Measurements from ENCODE around the gene STH. TPM values are rescaled to one million over a fixed set of nuclear protein-coding genes. Genes with fewer than 3 reads are reported as not detected.

The STH gene
- total RNA-seq, 1 experiment from 2014 or later = not detected

GRCh38 chr17:45987706-45988105, 11.3 kb upstream of the STH start:
- H3K4me1 ChIP-seq (ENCODE audit: control insufficient read depth, insufficient read depth, low read length) = no peaks in the 10 kb centered on the region
- intact Hi-C loops (cut with micrococcal nuclease; ENCODE audit: unreplicated experiment) = no loop called here
- no peak for DNase-seq (ENCODE audit: low read depth, low spot score)
- CTCF ChIA-PET = no interaction called here
- no peak overlapping the region for H3K4me3 ChIP-seq (ENCODE audit: low read depth in 2 of 2, low read length in 2 of 2)
- ATAC-seq = no peak
- no peaks in the 10 kb centered on the region for H3K27me3 ChIP-seq (ENCODE audit: control insufficient read depth, insufficient read depth, low read length)
- no peaks in the 10 kb centered on the region for H3K9me3 ChIP-seq (ENCODE audit: control insufficient read depth, insufficient read depth, low read depth, low read length)
- POLR2A ChIA-PET = no interaction called here
- BruUV-seq (replicated peaks) = no TSS peak
- in situ Hi-C loops (cut with HindIII; ENCODE audit: low pct_unique_long_range_greater_than_20kb, low sequenced_read_pairs) = no loop called here
- no peaks in the 10 kb centered on the region for H3K36me3 ChIP-seq (ENCODE audit: control insufficient read depth, insufficient read depth, low read length)
- TF ChIP-seq CTCF (IDR thresholded peaks at IDR 0.05) (no peak), TCF7L2 (IDR thresholded peaks at IDR 0.05; ENCODE audit: low read depth, low read length) (no peak), SIN3A (IDR thresholded peaks at IDR 0.05; ENCODE audit: borderline replicate concordance, insufficient read depth, low read depth, low read length) (no peak), REST (IDR thresholded peaks at IDR 0.05; ENCODE audit: insufficient read depth in 1 of 2, low read depth in 2 of 2, low read length in 1 of 2) (no peak), POLR2AphosphoS5 (IDR thresholded peaks at IDR 0.05; ENCODE audit: low read depth, low read length) (no peak)
- H3K27ac ChIP-seq (ENCODE audit: low read length) = no peak overlapping the region

GRCh38 chr17:45989759-45990158, 9.3 kb upstream of the STH start:
- H3K27ac ChIP-seq (ENCODE audit: low read length) = no peak overlapping the region
- no TSS peak for BruUV-seq (replicated peaks)
- H3K36me3 ChIP-seq (ENCODE audit: control insufficient read depth, insufficient read depth, low read length) = no peaks in the 10 kb centered on the region
- CTCF ChIA-PET = no interaction called here
- DNase-seq (ENCODE audit: low read depth, low spot score) = no peak
- in situ Hi-C loops (cut with HindIII; ENCODE audit: low pct_unique_long_range_greater_than_20kb, low sequenced_read_pairs) = no loop called here
- H3K9me3 ChIP-seq (ENCODE audit: control insufficient read depth, insufficient read depth, low read depth, low read length) = no peaks in the 10 kb centered on the region
- H3K27me3 ChIP-seq (ENCODE audit: control insufficient read depth, insufficient read depth, low read length) = no peaks in the 10 kb centered on the region
- no peak for ATAC-seq
- no peak overlapping the region for H3K4me3 ChIP-seq (ENCODE audit: low read depth in 2 of 2, low read length in 2 of 2)
- POLR2A ChIA-PET = interaction anchor here (0.6 kb wide), 1 partner anchor 265 kb away, joined by 3 read pairs; no protein-coding TSS in a partner anchor
- TF ChIP-seq SIN3A (IDR thresholded peaks at IDR 0.05; ENCODE audit: borderline replicate concordance, insufficient read depth, low read depth, low read length) (no peak), POLR2AphosphoS5 (IDR thresholded peaks at IDR 0.05; ENCODE audit: low read depth, low read length) (no peak), REST (IDR thresholded peaks at IDR 0.05; ENCODE audit: insufficient read depth in 1 of 2, low read depth in 2 of 2, low read length in 1 of 2) (no peak), TCF7L2 (IDR thresholded peaks at IDR 0.05; ENCODE audit: low read depth, low read length) (no peak), CTCF (IDR thresholded peaks at IDR 0.05) (no peak)
- intact Hi-C loops (cut with micrococcal nuclease; ENCODE audit: unreplicated experiment) = no loop called here
- no peaks in the 10 kb centered on the region for H3K4me1 ChIP-seq (ENCODE audit: control insufficient read depth, insufficient read depth, low read length)
